Omental fat pad (tissue), 4 donors: ENCODE results near the gene RARRES2. TPM values are rescaled to one million over a fixed set of nuclear protein-coding genes. Genes with fewer than 3 reads are reported as not detected.

ENCODE experiments used
- ATAC-seq: fragments of 150-250 bp; one replicate; pipeline ENCODE4 v1.9.1; 2016; ENCODE audit warnings: mild to moderate bottlenecking, moderate library complexity; ENCODE audit not compliant: low FRiP score
- DNase-seq: peaks from one replicate; pipeline ENCODE4 v3.0.0-alpha.2; 2019; ENCODE audit warnings: low spot score
- total RNA-seq, 4 donors: library from RNA; depleted of rRNA; stranded (reverse); fragments of >200 nt; gene quantifications; one replicate each; pipeline ENCODE4 v1.1.0, GENCODE V29; 2016
- TF ChIP-seq, protein P1 (sequence below), 3 donors: fragments of 450-650 bp; IDR thresholded peaks; one replicate each; pipeline ENCODE4 v1.5.1; 2016 to 2017; ENCODE audit warnings: antibody characterized with exemption in 3 of 3, mild to moderate bottlenecking in 3 of 3, moderate library complexity in 2 of 3

Gene RARRES2
- total RNA-seq, 4 donors from 2014 or later: 93.9 to 433 (median 218) TPM

DNA sequence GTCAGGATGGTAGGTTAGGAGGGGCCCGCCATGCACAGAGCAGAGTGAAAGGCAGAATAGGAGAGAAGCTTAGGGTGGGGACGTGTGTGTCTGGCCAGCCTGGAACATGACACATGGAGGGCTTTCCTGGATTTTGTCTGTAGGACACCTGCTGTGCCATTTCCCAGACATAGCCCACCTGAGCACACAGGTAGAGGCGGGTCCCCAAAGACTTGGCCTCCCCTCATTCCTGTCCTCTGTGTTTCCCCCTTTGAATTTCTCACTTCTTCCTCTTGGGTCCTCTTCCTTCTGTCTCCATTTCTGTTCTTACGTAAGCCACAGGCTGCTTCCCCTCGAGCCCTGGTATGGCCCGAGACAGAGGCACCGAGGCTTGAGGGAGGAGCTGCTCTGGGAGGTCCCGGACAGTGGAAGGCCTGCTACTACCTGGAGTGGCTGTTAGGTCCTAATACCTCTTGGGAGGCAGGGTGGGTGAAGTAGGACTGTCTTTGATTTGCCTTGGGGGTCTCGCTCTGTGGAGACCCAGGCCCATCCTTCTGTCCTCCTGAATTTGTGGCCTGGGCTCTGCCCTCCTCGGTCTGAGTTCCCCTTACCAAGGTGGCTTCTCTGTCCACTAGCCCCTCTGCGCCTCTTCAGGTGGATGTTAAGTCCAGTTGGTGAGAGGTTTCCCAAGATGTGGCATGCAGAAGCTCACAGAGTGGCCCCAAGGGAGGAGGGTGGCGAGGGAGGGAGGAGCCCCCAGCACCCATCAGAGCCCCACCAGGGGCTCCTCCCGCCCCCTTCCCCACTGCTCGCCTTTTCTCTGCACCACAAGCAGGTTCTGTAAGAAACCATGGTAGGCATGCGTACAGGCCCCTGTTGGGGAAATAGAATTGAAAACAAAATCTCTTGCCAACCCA lies 43.2 kb upstream of the RARRES2 start:
- ATAC-seq (no peak), DNase-seq (no peak)
- TF ChIP-seq, protein P1, sequence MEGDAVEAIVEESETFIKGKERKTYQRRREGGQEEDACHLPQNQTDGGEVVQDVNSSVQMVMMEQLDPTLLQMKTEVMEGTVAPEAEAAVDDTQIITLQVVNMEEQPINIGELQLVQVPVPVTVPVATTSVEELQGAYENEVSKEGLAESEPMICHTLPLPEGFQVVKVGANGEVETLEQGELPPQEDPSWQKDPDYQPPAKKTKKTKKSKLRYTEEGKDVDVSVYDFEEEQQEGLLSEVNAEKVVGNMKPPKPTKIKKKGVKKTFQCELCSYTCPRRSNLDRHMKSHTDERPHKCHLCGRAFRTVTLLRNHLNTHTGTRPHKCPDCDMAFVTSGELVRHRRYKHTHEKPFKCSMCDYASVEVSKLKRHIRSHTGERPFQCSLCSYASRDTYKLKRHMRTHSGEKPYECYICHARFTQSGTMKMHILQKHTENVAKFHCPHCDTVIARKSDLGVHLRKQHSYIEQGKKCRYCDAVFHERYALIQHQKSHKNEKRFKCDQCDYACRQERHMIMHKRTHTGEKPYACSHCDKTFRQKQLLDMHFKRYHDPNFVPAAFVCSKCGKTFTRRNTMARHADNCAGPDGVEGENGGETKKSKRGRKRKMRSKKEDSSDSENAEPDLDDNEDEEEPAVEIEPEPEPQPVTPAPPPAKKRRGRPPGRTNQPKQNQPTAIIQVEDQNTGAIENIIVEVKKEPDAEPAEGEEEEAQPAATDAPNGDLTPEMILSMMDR (IDR thresholded peaks at IDR 0.05): no peak

DNA sequence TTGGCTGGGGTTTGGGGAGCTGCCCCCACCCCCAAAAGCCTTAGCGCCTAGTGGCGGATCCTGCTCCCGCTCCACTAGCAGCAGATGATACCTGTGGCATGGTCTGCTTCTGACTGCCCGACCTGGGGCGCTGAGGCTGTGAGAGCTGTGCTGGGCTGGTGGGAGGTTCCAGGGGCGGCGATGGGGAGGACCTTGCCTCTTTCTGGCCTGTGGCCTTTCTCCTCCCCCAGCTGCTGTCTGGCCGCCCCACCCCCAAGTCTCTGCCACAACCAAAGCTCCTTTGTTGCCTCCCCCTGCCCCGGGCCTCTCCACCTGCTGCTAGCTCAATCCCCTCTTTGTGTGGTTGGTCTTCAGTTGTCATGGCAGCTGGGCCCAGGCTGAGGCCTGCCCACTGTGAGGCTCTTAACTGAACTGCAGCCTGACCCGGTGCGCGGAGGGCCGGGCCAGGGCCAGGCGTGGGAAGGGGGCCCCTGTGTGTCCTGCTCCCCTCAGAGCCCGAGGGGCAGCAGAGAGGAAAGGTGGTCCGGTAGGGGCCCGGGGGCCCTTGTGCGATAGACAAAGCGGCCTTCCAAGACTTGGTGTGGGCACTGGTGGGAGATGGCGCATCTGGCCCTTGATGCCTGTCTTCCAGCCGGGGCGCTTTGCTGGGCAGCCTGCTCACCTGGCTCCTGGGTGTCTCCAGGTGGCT lies 42.4 kb upstream of the RARRES2 start:
- TF ChIP-seq, protein P1 (IDR thresholded peaks at IDR 0.05): no peak
- ATAC-seq: no peak
- no peak for DNase-seq

DNA sequence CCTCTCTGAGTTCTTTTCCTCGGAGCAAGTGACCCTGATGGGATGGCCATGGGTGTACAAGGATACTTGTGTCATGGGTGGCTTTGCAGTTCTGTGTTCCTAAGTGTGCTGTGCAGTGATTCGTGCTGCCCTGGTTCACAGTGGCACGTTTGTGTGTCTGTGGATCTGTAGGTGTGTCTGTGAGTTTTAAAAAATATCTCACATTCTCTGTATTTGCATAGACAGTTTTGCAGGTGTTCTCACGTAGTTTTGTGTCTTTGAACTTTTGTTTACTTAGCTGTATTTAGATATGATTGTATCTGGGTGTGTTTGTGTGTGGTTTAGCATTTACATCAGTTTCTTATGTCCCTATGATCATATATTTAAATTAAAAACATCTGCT lies 41.4 kb upstream of the RARRES2 start:
- DNase-seq: no peak
- ATAC-seq: no peak
- TF ChIP-seq, protein P1 (IDR thresholded peaks at IDR 0.05): no peak

DNA sequence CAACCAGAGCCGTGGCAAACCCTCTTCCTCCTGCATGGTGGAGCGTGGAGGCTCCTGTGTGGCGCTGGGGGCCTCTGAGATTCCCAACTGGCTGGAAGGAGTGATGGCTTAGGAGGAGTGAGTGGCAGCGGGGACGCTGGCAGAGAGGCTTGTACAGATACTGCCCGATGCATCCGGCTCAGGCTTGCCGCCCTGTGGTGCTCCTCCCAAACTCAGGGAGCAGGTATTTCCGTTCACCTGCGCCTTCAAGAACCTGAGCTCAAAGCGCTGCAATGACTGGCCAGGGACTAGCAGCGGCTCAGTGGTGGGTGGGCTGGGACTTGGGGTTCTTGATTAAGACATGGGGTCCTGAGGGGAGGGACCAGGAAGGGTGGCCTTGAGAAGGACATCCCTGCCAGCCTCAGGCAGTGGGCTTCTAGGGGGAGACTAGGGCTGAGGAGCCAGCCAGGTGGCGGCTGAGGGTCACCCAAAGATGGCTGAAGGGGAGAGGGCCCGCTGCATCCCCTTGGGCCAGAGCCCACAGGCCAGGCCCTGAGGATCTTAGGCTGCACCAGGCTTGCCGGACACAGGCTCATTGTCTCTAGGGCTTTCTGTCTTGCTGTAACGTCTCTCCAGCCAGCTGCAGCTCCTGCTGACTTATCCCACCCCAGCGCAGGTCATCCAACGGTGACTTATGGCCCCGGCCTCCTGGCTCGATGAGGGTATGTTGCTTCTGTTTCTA lies 40.9 kb upstream of the RARRES2 start:
- DNase-seq: no peak
- TF ChIP-seq, protein P1 (IDR thresholded peaks at IDR 0.05): no peak
- ATAC-seq: no peak

DNA sequence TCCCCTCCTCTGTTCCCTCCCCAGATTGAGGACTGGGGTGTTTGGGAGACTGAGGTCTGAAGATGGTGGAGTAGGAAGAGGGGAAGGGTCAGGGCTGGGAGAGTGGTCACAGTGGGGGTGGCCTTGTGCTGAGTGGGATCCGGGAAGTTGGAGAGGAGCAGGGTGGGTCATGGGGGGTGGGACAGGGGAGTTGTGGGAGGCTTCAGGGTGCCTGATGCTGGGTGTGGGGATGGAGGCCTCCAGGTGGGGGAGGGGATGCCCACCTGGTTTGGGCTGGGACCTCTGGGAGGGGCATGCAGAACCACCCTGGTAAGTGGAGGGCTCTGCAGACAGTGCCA lies 40.3 kb upstream of the RARRES2 start:
- ATAC-seq (no peak), DNase-seq (no peak)
- TF ChIP-seq, protein P1 (IDR thresholded peaks at IDR 0.05): no peak

DNA sequence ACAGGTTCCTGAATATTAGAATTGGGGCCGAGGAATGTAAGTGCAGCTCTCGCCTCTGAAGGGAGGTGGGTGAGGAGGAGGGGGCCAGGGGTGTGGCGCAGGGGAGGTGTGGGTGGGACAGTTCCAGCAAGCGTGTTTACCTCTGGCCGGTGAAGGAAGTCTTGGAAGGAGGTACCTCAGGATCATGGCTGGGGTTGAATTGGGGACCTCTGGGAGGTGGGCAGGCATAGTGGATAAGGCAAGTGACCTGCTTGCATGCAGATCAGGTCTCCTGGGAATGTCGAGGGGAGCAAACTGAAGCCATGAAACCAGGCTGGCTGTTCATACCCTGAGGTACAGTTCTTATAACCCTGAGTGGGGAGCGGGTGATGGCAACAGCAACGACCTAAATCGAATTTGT lies 39.7 kb upstream of the RARRES2 start:
- TF ChIP-seq, protein P1 (IDR thresholded peaks at IDR 0.05): no peak
- no peak for ATAC-seq
- no peak for DNase-seq
